ENCODE data around the gene KATNBL1.
"Not testable (repeated sequence)": the region's sequence is repeated elsewhere in the genome, so short reads cannot be mapped to it uniquely, and the experiment has no call there.

Gene KATNBL1

DNA sequence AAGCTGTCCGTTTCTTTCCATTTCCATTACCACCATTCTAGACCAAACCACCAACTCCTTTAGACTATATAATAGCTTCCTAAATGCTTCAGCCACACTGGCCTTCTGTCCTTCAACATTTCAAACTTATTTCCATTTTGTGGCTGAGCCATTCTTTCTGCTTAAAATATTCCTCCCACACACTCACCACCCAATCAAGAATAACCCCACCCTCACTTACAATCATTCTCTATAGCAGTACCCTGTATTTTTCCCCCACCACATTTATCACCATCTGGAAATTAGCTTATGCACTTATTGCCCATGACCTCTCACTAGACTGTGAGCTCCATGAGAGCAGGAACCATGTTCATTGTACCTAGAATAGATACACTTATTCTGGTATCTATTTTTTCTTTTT, 6.6 kb downstream of the KATNBL1 start:
- DNase-seq (ENCODE audit: low read depth), result no peak

DNA sequence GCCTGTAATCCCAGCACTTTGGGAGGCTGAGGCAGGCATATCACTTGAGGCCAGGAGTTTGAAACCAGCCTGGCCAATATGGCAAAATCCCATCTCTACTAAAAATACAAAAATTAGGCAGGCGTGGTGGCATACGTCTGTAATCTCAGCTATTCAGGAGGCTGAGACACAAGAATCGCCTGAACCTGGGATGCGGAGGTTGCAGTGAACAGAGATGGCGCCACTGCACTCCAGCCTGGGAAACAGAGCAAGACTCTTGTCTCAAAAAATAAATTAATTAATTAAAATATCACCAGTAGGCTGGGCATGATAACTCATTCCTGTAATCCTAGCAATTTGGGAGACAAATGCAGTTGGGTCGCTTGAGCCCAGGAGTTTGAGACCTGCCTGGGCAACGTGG, 16.6 kb downstream of the KATNBL1 start:
- DNase-seq (ENCODE audit: low read depth), result not testable (repeated sequence)

DNA sequence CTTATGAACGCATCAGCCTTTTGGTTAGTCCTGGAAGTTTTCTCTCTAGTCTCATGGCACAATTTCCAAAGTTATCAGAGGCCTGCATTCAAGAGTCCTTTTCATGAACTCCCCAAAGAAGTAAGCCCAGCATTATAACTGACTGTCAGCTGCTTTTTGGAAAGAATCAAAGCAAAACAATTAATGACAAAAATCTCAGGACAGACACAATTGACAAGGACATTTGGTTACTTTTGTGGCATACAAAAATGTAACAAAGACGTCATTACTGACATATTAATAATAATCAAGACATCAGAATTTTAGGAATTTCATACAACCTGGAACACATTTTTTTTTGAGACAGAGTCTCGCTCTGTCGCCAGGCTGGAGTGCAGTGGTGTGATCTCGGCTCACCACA, 21.2 kb downstream of the KATNBL1 start:
- no peak for DNase-seq (ENCODE audit: low read depth)

DNA sequence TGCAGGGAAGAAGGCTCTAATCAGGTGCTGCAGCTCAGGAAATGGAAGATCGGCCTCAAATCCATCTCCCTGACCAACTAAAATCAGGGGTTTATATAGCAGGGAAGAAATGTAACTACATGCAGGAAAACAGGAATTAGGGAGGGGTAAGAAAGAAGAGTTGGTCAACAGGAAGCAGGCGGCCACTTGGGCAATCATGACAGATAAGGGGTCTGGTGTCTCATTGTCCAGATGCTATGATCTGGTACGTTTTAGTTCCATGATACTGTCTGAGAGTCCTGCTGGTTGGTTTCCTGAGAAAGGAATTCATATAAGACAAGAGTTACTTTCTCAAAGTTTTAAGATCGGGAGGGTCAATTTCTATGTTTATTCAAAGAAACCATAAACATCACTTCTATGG, 24.2 kb downstream of the KATNBL1 start:
- no peak for DNase-seq (ENCODE audit: low read depth)

GRCh38 chr15:34182942-34183341, 27.0 kb downstream of the KATNBL1 start:
- DNase-seq (ENCODE audit: low read depth), result no peak

DNA sequence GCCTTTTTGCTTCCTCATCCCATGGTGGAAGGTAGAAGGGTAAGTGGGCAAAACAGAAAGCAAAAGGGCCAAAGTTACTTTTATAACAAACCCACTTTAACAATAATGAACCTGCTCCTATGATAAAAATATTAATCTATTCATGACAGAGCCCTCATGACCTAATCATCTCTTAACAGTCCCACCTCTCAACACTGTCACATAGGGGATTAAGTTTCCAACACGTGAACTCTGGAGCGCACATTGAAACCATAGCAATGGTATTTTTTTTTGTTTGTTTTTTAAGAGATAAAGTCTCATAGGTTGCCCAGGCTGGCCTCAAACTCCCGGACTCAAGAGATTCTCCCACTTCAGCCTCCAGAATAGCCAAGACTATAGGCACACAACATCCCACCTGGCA, 30.7 kb downstream of the KATNBL1 start:
- no peak for DNase-seq (ENCODE audit: low read depth)

- DNase-seq (ENCODE audit: low read depth), result not testable (repeated sequence)
Observed at GRCh38 chr15:34165987-34166573, 43.8 kb downstream of the KATNBL1 start.

GRCh38 chr15:34161329-34161963, 48.5 kb downstream of the KATNBL1 start:
- no peak for DNase-seq (ENCODE audit: low read depth)

DNA sequence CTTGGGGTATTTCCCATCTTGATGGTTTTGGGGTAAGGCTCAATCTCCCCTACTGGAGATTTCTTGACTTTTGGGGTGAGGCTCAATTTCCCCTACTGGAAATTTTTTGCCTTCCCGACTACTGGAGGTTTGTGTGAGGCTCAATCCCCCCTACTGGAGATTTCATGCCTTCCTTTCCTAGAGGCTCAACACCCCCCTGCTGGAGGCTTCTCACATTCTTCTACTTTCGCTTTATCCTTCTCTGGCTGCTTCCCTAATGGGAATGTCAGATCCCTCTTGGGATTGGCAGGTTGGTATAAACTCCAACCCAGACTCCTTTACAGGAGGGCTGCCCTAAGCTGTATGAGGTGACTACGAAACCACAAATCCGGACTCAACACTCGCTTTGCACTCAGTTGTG, 49.2 kb downstream of the KATNBL1 start:
- no peak for DNase-seq (ENCODE audit: low read depth)

- no peak for DNase-seq (ENCODE audit: low read depth)
Observed at GRCh38 chr15:34158355-34158754, 51.5 kb downstream of the KATNBL1 start.

GRCh38 chr15:34155859-34156258, 54.0 kb downstream of the KATNBL1 start:
- no peak for DNase-seq (ENCODE audit: low read depth)

- DNase-seq (ENCODE audit: low read depth), result no peak
Observed at GRCh38 chr15:34154725-34155204, 55.1 kb downstream of the KATNBL1 start.

GRCh38 chr15:34147371-34148140, 62.3 kb downstream of the KATNBL1 start:
- DNase-seq (ENCODE audit: low read depth), result no peak

- no peak for DNase-seq (ENCODE audit: low read depth)
Observed at GRCh38 chr15:34133511-34133910, 76.4 kb downstream of the KATNBL1 start.

GRCh38 chr15:34132881-34133280, 77.0 kb downstream of the KATNBL1 start:
- no peak for DNase-seq (ENCODE audit: low read depth)

DNA sequence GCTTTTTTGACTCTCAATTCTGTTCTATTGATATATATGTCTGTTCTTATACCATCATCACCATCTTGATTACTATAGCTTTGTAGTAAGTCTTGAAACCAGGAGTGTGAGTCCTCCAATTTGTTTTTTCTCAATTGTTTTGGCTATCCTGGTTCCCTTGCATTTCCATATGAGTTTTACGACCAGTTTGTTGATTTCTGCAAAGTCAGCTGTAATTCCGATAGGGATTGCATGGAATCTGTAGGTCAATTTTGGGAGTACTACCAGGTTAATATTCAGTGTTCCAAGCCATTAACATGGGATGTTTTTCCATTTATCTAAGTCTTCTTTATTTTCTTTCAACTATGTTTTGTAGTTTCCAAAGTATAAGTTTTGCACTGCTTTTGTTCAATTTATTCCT, 81.0 kb downstream of the KATNBL1 start:
- DNase-seq (ENCODE audit: low read depth), result no peak

GRCh38 chr15:34126522-34126921, 83.4 kb downstream of the KATNBL1 start:
- DNase-seq (ENCODE audit: low read depth), result no peak

DNA sequence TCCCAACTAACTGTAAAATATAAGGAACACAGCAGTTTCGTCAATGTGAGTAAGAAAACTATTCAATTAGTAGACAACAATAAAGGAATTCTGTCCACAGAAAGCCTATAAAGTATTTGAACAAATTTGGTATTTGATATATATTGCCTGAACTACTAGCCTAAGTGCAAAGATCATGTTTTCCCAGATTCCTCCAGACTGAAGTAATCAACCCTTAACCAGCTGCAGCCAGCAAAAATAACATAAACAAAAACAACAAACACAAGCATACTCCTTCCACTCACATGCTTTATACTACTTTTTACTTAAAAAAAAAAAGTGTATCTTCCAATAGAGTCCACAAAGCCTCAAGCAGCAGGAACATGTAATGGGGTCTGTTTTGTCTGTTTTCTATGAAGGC, 84.0 kb downstream of the KATNBL1 start:
- DNase-seq (ENCODE audit: low read depth), result no peak

- DNase-seq (ENCODE audit: low read depth), result no peak
Observed at GRCh38 chr15:34124651-34125050, 85.2 kb downstream of the KATNBL1 start.

GRCh38 chr15:34122771-34123183, 87.1 kb downstream of the KATNBL1 start:
- no peak for DNase-seq (ENCODE audit: low read depth)

DNA sequence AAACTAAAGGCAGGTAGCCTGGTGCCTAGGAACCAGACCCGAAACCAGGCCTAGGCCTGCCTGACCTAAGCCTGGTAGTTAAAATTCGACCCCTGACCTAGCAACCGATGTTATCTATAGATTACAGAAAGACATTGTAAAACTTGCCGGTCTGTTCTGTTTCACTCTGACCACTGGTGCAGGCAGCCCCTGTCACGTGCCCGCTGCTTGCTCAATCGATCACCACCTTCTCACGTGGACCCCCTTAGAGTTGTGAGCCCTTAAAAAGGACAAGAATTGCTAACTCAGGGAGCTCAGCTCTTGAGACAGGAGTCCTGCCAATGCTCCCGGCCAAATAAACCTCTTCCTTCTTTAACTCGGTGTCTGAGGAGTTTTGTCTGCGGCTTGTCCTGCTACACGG, 88.1 kb downstream of the KATNBL1 start:
- not testable (repeated sequence) for DNase-seq (ENCODE audit: low read depth)

DNA sequence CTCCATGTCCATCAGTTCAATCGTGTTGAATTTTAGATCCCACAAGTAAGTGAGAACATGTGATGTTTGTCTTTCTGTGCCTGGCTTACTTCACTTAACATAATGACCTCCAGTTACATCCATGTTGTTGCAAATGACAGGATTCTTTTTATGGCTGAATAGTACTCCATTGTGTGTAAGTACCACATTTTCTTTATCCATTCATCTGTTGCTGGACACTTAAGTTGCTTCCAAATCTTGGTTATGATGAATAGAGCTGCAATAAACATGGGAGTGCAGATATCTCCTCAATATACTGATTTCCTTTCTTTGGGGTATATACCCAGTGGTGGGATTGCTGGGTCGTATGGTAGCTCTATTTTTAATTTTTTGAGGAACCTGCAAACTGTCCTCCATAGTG, 89.5 kb downstream of the KATNBL1 start:
- not testable (repeated sequence) for DNase-seq (ENCODE audit: low read depth)

GRCh38 chr15:34119291-34119690, 90.6 kb downstream of the KATNBL1 start:
- no peak for DNase-seq (ENCODE audit: low read depth)

All from stimulated activated CD8-positive, alpha-beta memory T cell treated with anti-CD3 and anti-CD28 coated beads, Interleukin-12 subunit alpha, Interleukin-12 subunit beta, amount 100 ng/mL, for 1 hour (primary cell).